ENCODE results near the gene YWHAB.
A peak's percentile ranks its signal among the peaks of the same experiment; 100 is the strongest.
"Not testable (repeated sequence)": the region's sequence is repeated elsewhere in the genome, so short reads cannot be mapped to it uniquely, and the experiment has no call there.

The YWHAB gene

GRCh38 chr20:44885392-44886265 lies at the start of gene YWHAB:
TSS of gene YWHAB (plus strand) at chr20:44885705. CDS start at chr20:44901534, 15,829 bp downstream.
- DNase-seq = peak; percentile 86 to 97

GRCh38 chr20:44836601-44837120 lies 48.8 kb upstream of the YWHAB start:
- no peak for DNase-seq

GRCh38 chr20:44837946-44838345 lies 47.6 kb upstream of the YWHAB start:
- DNase-seq = no peak

- no peak for DNase-seq
Observed at GRCh38 chr20:44838521-44838920, 47.0 kb upstream of the YWHAB start.

GRCh38 chr20:44839481-44839880 lies 46.0 kb upstream of the YWHAB start:
- no peak for DNase-seq

- DNase-seq = no peak
Observed at GRCh38 chr20:44840826-44841225, 44.7 kb upstream of the YWHAB start.

- no peak for DNase-seq
Observed at GRCh38 chr20:44841955-44842354, 43.5 kb upstream of the YWHAB start.

GRCh38 chr20:44843876-44844275 lies 41.6 kb upstream of the YWHAB start:
- DNase-seq = no peak

GRCh38 chr20:44848254-44849015 lies 37.1 kb upstream of the YWHAB start:
- no peak for DNase-seq

GRCh38 chr20:44849703-44850102 lies 35.8 kb upstream of the YWHAB start:
- no peak for DNase-seq

GRCh38 chr20:44850272-44850671 lies 35.2 kb upstream of the YWHAB start:
- no peak for DNase-seq

GRCh38 chr20:44850837-44851236 lies 34.7 kb upstream of the YWHAB start:
- no peak for DNase-seq

- DNase-seq = no peak
Observed at GRCh38 chr20:44851545-44851944, 34.0 kb upstream of the YWHAB start.

GRCh38 chr20:44856442-44856841 lies 29.1 kb upstream of the YWHAB start:
- DNase-seq = no peak

GRCh38 chr20:44856856-44857448 lies 28.6 kb upstream of the YWHAB start:
- DNase-seq = no peak

GRCh38 chr20:44858606-44859360 lies 26.7 kb upstream of the YWHAB start:
- DNase-seq = no peak

- DNase-seq = no peak
Observed at GRCh38 chr20:44861531-44862006, 23.9 kb upstream of the YWHAB start.

GRCh38 chr20:44862286-44862685 lies 23.2 kb upstream of the YWHAB start:
- no peak for DNase-seq

GRCh38 chr20:44863365-44864084 lies 22.0 kb upstream of the YWHAB start:
- DNase-seq = not testable (repeated sequence)

GRCh38 chr20:44864493-44864892 lies 21.0 kb upstream of the YWHAB start:
- not testable (repeated sequence) for DNase-seq

GRCh38 chr20:44866703-44867335 lies 18.7 kb upstream of the YWHAB start:
- no peak for DNase-seq

Measured in bone marrow (tissue), 2 donors.